SU-DHL-6 (cell line): Measurements from ENCODE around the gene TMEM208.

Experiments
- H2AFZ ChIP-seq: fragments of 200-600 bp; sonication (generic); 2 replicates; pipeline ENCODE4 v1.6.1; 2014; ENCODE audit warnings: low read depth, mild to moderate bottlenecking, moderate library complexity, mixed read lengths, antibody characterized with exemption, low read length; ENCODE audit not compliant: severe bottlenecking
- H3F3A ChIP-seq: fragments of 200-600 bp; shearing (Covaris generic); 2 replicates; pipeline ENCODE4 v1.6.0; 2016; ENCODE audit warnings: antibody characterized with exemption, mild to moderate bottlenecking; ENCODE audit not compliant: insufficient read depth
- H3K27ac ChIP-seq: fragments of 200-600 bp; sonication (generic); 2 replicates; pipeline ENCODE4 v1.5.1; 2016; ENCODE audit warnings: low read depth, mild to moderate bottlenecking, low read length, moderate library complexity, mixed read lengths
- H3K27me3 ChIP-seq: fragments of 200-600 bp; sonication (generic), shearing (Covaris generic); 2 replicates; pipeline ENCODE4 v1.6.0; 2014; ENCODE audit warnings: mild to moderate bottlenecking, low read length
- H3K36me3 ChIP-seq: fragments of 200-600 bp; sonication (generic); 2 replicates; pipeline ENCODE4 v1.6.1; 2014; ENCODE audit warnings: mild to moderate bottlenecking, low read length, mixed read lengths
- H3K4me2 ChIP-seq: fragments of 300-600, 200-600 bp; shearing (Covaris generic), sonication (generic); 2 replicates; pipeline ENCODE4 v1.6.0; 2014; ENCODE audit warnings: low read length, low read depth, mild to moderate bottlenecking; ENCODE audit not compliant: poor library complexity, severe bottlenecking
- H3K4me3 ChIP-seq: fragments of 200-600 bp; sonication (generic); 2 replicates; pipeline ENCODE4 v1.5.1; 2014; ENCODE audit warnings: antibody characterized with exemption, low read length, mild to moderate bottlenecking, mixed read lengths; ENCODE audit not compliant: insufficient read depth, poor library complexity, severe bottlenecking
- H3K79me2 ChIP-seq: fragments of 200-600 bp; sonication (generic); 2 replicates; pipeline ENCODE4 v1.6.1; 2014; ENCODE audit warnings: mild to moderate bottlenecking, low read length, moderate library complexity; ENCODE audit not compliant: insufficient read depth
- H3K9ac ChIP-seq: fragments of 200-600 bp; sonication (generic); 2 replicates; pipeline ENCODE4 v1.7.0; 2014; ENCODE audit warnings: mild to moderate bottlenecking, low read length
- H3K9me2 ChIP-seq: fragments of 200-600 bp; sonication (generic); replicated peaks from 2 replicates; pipeline ENCODE4 v1.6.1; 2014; ENCODE audit warnings: low read length; ENCODE audit not compliant: insufficient read depth
- H3K9me3 ChIP-seq: fragments of 200-600 bp; sonication (generic); 2 replicates; pipeline ENCODE4 v1.6.1; 2014; ENCODE audit warnings: low read length, mixed read lengths; ENCODE audit not compliant: insufficient read depth
- H4K20me1 ChIP-seq: fragments of 200-600 bp; sonication (generic); 2 replicates; pipeline ENCODE4 v1.6.1; 2014; ENCODE audit warnings: low read depth, mild to moderate bottlenecking, antibody characterized with exemption, low read length, moderate library complexity, mixed read lengths
- EZH2phosphoT487 ChIP-seq: fragments of 200-600 bp; sonication (generic), shearing (Covaris generic); conservative IDR thresholded peaks from 2 replicates; pipeline ENCODE4 v1.6.1; 2018; ENCODE audit warnings: mild to moderate bottlenecking, antibody characterized with exemption, low read length, moderate library complexity, mixed read lengths
- TF ChIP-seq, protein P1 (sequence below): fragments of 200-600 bp; sonication (generic); IDR thresholded peaks from one replicate; pipeline ENCODE4 v1.5.1; 2017; ENCODE audit warnings: antibody characterized with exemption, mild to moderate bottlenecking, low read length, moderate library complexity; ENCODE audit not compliant: insufficient read depth, poor library complexity, severe bottlenecking

The TMEM208 gene

DNA sequence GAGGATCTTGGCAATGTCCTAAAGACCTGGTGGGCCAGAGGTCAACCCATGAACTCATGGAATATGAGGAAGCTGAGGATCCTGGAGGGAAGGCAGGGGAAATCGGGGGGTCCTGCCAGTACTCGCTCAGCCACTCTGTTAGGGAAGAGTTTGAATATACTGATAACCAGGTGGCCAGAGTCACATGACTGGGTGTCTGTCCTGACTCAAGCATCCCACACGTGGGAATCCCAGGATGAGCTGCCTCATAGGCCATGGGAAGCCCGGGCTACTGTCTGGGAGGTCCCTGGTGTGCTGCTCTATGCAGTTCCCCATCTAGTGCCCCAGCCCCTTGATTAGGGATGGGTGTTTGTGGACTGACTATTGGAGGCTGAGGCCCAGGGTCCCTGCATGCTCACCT lies 38.6 kb upstream of the TMEM208 start:
- Histone ChIP-seq H3K4me3 (no peak overlapping the region), H3K9me3 (no peaks in the 10 kb centered on the region), H2AFZ (no peak overlapping the region), H3K27me3 (no peaks in the 10 kb centered on the region), H3K9me2 (no peaks in the 10 kb centered on the region), H3K4me2 (no peak overlapping the region), H3K79me2 (peaks cover 13% of the 10 kb centered on the region), H3K9ac (no peak overlapping the region), H3F3A (no peaks in the 10 kb centered on the region), H3K36me3 (no peaks in the 10 kb centered on the region), H3K27ac (no peak overlapping the region), H4K20me1 (no peaks in the 10 kb centered on the region)
- TF ChIP-seq, protein P1, sequence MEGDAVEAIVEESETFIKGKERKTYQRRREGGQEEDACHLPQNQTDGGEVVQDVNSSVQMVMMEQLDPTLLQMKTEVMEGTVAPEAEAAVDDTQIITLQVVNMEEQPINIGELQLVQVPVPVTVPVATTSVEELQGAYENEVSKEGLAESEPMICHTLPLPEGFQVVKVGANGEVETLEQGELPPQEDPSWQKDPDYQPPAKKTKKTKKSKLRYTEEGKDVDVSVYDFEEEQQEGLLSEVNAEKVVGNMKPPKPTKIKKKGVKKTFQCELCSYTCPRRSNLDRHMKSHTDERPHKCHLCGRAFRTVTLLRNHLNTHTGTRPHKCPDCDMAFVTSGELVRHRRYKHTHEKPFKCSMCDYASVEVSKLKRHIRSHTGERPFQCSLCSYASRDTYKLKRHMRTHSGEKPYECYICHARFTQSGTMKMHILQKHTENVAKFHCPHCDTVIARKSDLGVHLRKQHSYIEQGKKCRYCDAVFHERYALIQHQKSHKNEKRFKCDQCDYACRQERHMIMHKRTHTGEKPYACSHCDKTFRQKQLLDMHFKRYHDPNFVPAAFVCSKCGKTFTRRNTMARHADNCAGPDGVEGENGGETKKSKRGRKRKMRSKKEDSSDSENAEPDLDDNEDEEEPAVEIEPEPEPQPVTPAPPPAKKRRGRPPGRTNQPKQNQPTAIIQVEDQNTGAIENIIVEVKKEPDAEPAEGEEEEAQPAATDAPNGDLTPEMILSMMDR, result no peak
- no peak for TF ChIP-seq EZH2phosphoT487

DNA sequence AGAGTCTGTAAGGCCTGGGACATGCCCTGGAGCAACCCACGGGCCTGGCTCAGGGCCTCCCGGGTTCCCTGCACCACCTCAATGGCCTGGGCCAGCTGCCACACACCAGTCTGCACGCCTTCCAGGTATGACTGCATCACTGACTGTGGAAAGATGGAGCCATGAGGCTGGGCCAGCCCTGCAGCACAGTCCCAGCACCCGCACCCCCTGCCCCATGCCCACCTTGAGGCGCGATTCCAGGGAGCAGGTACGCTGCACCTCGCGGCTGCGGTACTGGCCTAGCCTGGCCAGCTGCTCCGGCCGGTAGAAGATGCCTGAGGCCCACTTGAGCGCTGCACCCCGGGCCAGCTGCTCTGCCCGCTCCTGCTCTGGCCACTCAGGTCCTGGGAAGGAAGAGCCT lies 38.1 kb upstream of the TMEM208 start:
- no peaks in the 10 kb centered on the region for H3K27me3 ChIP-seq
- TF ChIP-seq, protein P1, result no peak
- TF ChIP-seq EZH2phosphoT487, result no peak

DNA sequence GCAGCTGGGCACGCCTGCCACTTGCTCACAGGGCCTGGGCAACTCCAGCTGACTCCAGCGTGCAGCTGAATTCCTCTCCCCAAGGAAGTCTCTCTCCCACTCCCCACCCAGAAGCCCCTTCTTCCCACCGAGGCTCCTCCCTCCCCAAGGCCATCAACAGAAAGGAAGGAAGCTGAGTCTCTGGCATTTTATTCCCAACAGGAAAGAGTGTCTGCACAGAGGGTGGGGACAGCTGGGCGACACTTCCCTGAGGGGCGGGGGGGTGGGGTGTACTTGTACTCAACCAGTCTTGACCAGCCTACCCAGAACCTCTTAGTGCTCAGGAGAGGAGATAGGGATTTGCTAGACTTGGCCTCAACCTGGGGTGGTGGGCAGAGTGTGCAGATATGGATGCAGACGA lies 36.9 kb upstream of the TMEM208 start, which contains the start of gene EXOC3L1:
Gene EXOC3L1 (minus strand): TSS at position 96 of the 400 bp plus-strand sequence. CDS start 460 bp downstream, outside the sequence.
- Histone ChIP-seq H3K79me2 (peaks cover 24% of the 10 kb centered on the region), H3K9me3 (no peaks in the 10 kb centered on the region), H3K4me2 (no peak within 1 kb of the TSS), H4K20me1 (no peaks in the 10 kb centered on the region), H3K9me2 (no peaks in the 10 kb centered on the region), H3F3A (no peaks in the 10 kb centered on the region), H3K36me3 (no peaks in the 10 kb centered on the region), H2AFZ (no peak within 1 kb of the TSS), H3K9ac (no peak within 1 kb of the TSS), H3K27ac (no peak within 1 kb of the TSS), H3K27me3 (no peaks in the 10 kb centered on the region), H3K4me3 (no peak within 1 kb of the TSS)
- TF ChIP-seq, protein P1, result no peak

More for the DNA sequence above, 38.1 kb upstream of the TMEM208 start:
- Histone ChIP-seq H3F3A (no peaks in the 10 kb centered on the region), H3K36me3 (no peaks in the 10 kb centered on the region), H2AFZ (no peak overlapping the region), H3K9ac (no peak overlapping the region), H3K4me3 (no peak overlapping the region), H3K27ac (no peak overlapping the region), H3K4me2 (no peak overlapping the region), H3K9me3 (no peaks in the 10 kb centered on the region), H3K9me2 (no peaks in the 10 kb centered on the region), H4K20me1 (no peaks in the 10 kb centered on the region), H3K79me2 (peaks cover 17% of the 10 kb centered on the region)
